Spleen (tissue), 11 donors: ENCODE results near the gene RASAL3. TPM values are rescaled to one million over a fixed set of nuclear protein-coding genes. Genes with fewer than 3 reads are reported as not detected.

ENCODE experiments used
- DNase-seq: peaks from one replicate; pipeline ENCODE4 v3.0.0-alpha.2; 2020
- H3K27ac ChIP-seq, 8 donors: fragments of 200-600 bp; sonication (generic) in 7 of 8; 1 replicate in 4 of 8; 2 replicates in 4 of 8; pipeline versions ENCODE4 v1.5.0 to v1.8.0; 2016 to 2021; ENCODE audit warnings: inconsistent platforms in 4 of 8, mild to moderate bottlenecking in 4 of 8, moderate library complexity in 1 of 8
- H3K27me3 ChIP-seq, 7 donors: fragments of 200-600 bp; sonication (generic) in 6 of 7; replicated peaks in 1 of 7; 1 replicate in 4 of 7; 2 replicates in 3 of 7; pipeline versions ENCODE4 v1.5.0 to v1.8.0; 2016 to 2021; ENCODE audit warnings: inconsistent platforms in 3 of 7, mild to moderate bottlenecking in 1 of 7
- H3K36me3 ChIP-seq, 6 donors: fragments of 200-600 bp; sonication (generic) in 5 of 6; 1 replicate in 4 of 6; 2 replicates in 2 of 6; pipeline versions ENCODE4 v1.5.0 to v1.8.0; 2016 to 2021; ENCODE audit warnings: inconsistent platforms in 2 of 6
- H3K4me1 ChIP-seq, 6 donors: fragments of 200-600 bp; sonication (generic) in 5 of 6; 1 replicate in 3 of 6; 2 replicates in 3 of 6; pipeline versions ENCODE4 v1.5.0 to v1.8.0; 2016 to 2021; ENCODE audit warnings: inconsistent platforms in 3 of 6
- H3K4me3 ChIP-seq, 8 donors: fragments of 200-600 bp; sonication (generic) in 7 of 8; 1 replicate in 4 of 8; 2 replicates in 4 of 8; pipeline versions ENCODE4 v1.5.0 to v1.8.0; 2016 to 2021; ENCODE audit warnings: inconsistent platforms in 4 of 8, mild to moderate bottlenecking in 4 of 8, moderate library complexity in 2 of 8
- H3K9me3 ChIP-seq, 8 donors: fragments of 200-600 bp; sonication (generic) in 7 of 8; 1 replicate in 4 of 8; 2 replicates in 4 of 8; pipeline versions ENCODE4 v1.5.0 to v1.8.0; 2016 to 2021; ENCODE audit warnings: inconsistent platforms in 4 of 8
- POLR2A ChIP-seq, 3 donors: fragments of 450-650 bp; IDR thresholded peaks; one replicate each; pipeline ENCODE4 v1.5.1; 2017; ENCODE audit warnings: antibody characterized with exemption in 3 of 3, mild to moderate bottlenecking in 1 of 3
- POLR2AphosphoS5 ChIP-seq, 3 donors: sonication (generic); formaldehyde crosslinking; IDR thresholded peaks; one replicate each; pipeline ENCODE4 v1.5.1; 2017; ENCODE audit warnings: antibody characterized with exemption in 3 of 3
- WGBS, 5 donors: extraction: QIAGEN DNeasy Blood & Tissue Kit in 3 of 5; methylation state at CpG; one replicate each; pipeline versions ENCODE4 v1.1.5 to v1.1.7; 2013 to 2018; 5-methylcytosine and 5-hydroxymethylcytosine counted together
- intact Hi-C: fragments of 100-400 bp; cut with DNase I; formaldehyde crosslinking; loops from one replicate; pipeline ENCODE4 v1.15.0; 2023; ENCODE audit warnings: low total_unique reads
- polyA plus RNA-seq, 3 donors: library from polyadenylated mRNA; stranded (reverse); fragments of 200-250 nt; gene quantifications; one replicate each; pipeline ENCODE4 v1.2.1, GENCODE V29; 2013
- total RNA-seq, 7 donors: library from RNA; depleted of rRNA in 3 of 7; stranded (reverse); fragments of >200 nt in 3 of 7; fragmentation: NEBNext Ultra II Directional in 4 of 7; extraction: Animal tissue kit (Norgen Biotek cat#: 25700) in 4 of 7; gene quantifications; one replicate each; pipeline versions ENCODE4 v1.1.0 to v1.2.1, GENCODE V29; 2016 to 2021
- TF ChIP-seq, protein P1 (sequence below), 11 experiments: fragments of 200-600 bp in 7 of 11; fragments of 450-650 bp in 4 of 11; sonication (generic) in 4 of 11; IDR thresholded peaks in 8 of 11; conservative IDR thresholded peaks in 3 of 11; 1 replicate in 7 of 11; 2 replicates in 4 of 11; pipeline versions ENCODE4 v1.4.0 to v1.8.0; 2016 to 2021; ENCODE audit warnings: antibody characterized with exemption in 11 of 11, inconsistent platforms in 4 of 11, mild to moderate bottlenecking in 1 of 11
- donor health status: healthy with polysubstance abuse.
- donor health status: DM: no; HTN: no; CAD: no; lungs with moderate emphysema.
- donor health status: DM: no; HTN: no; CAD: no.
- donor health status: Bipolar disorder and iron deficiency.
- donor health status: healthy.
- donor health status: DM: no; HTN: no; CAD: no.
- donor health status: DM: yes; HTN: yes; CAD: no.

RASAL3 gene
- total and polyA plus RNA-seq, 10 donors = 31.7 to 79.1 (median 62.2) TPM

DNA sequence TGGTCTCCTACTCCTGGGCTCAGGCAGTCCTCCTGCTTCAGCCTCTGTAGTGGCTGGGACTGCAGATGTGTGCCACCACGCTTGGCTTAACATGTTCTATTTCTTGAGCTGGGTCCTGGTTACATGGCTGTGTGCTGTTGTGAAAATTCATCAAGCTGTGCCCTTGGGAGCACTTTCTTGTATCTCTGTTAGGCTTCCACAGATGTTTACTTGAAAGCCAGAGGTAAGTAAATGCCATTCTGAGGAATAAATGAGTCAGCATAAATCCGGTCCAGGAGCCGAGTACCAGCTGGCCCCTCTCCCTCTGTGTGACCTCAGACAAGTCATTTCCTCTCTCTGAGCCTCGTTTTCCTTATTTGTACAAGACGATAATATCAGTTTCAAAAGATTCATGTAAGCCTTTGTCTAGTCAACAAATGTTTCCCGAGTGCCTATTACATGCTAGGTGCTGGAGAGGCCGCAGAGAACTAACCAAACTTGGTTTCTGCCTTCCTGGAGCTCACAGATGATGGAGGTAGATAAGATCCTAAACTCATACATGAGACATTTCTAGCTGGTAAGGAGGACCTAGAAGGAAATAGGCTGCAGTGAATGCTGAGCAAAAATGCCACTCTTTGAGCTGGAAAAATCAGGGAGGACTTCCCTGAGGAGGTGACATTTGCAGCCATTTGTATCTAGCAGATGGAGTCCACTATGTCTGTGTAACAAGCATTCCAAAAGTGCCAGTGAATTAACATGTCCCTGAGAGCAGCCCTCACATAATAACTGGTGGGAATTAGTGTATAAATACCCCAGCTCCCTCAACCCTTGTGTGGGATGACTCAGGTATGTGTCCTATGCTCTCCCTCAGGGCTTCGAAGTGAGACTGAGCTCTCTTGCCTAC is 2.7 kb upstream of the RASAL3 start:
- 14 to 20% (median 19%) methylated on average over 8 of the region's 8 CpGs for WGBS, 5 donors
- DNase-seq = peak; percentile 67

DNA sequence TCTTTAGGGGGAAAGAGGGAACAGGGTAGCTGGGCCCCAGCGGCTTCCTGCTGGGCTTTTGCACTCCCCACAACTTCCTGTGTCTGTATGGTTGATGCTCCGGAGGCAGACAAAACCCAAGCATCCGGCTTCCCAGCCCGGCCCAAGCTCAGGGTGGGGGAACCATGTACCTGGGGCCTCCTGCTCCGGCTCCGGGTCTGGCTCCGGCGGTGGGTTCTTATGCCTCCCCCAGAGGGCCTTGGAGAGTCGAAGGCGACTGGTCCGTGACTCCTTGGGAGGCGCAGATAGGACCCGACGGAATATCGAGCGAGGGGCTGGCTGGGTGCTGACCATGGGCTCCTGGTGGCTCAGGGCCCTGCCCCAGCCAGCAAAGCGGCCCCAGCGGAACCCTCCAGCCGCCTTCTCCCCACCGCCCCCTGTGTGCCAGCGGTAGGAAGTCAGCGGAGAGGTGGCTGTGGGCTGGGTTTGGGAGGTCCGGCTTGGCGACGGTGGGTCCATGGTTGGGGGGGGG is 428 bp downstream of the RASAL3 start:
- no peaks in the 10 kb centered on the region for H3K9me3 ChIP-seq
- H3K27ac ChIP-seq = peak overlapping the region; percentile 89 to 98 (median 91)
- peaks cover 0 to 20% (median 4%) of the 10 kb centered on the region in 7 donors for H3K27me3 ChIP-seq
- peak overlapping the region; percentile 55 to 94 (median 66) for H3K4me3 ChIP-seq
- TF ChIP-seq POLR2AphosphoS5 (IDR thresholded peaks at IDR 0.05) = peak; percentile 69 to 81 (median 77)
- no peak for TF ChIP-seq POLR2A (IDR thresholded peaks at IDR 0.05)
- TF ChIP-seq, protein P1, sequence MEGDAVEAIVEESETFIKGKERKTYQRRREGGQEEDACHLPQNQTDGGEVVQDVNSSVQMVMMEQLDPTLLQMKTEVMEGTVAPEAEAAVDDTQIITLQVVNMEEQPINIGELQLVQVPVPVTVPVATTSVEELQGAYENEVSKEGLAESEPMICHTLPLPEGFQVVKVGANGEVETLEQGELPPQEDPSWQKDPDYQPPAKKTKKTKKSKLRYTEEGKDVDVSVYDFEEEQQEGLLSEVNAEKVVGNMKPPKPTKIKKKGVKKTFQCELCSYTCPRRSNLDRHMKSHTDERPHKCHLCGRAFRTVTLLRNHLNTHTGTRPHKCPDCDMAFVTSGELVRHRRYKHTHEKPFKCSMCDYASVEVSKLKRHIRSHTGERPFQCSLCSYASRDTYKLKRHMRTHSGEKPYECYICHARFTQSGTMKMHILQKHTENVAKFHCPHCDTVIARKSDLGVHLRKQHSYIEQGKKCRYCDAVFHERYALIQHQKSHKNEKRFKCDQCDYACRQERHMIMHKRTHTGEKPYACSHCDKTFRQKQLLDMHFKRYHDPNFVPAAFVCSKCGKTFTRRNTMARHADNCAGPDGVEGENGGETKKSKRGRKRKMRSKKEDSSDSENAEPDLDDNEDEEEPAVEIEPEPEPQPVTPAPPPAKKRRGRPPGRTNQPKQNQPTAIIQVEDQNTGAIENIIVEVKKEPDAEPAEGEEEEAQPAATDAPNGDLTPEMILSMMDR (IDR thresholded peaks at IDR 0.05 in 8 of 11, conservative IDR thresholded peaks at IDR 0.05 in 3 of 11) = peak in 1 of 11 experiments; percentile 4
- peak; percentile 95 for DNase-seq
- 0 to 26% (median 13%) methylated on average over 6 to 25 of the region's 25 CpGs for WGBS, 5 donors
- peaks cover 0 to 39% (median 19%) of the 10 kb centered on the region in 6 donors for H3K36me3 ChIP-seq
- peaks cover 17 to 83% (median 54%) of the 10 kb centered on the region in 6 donors for H3K4me1 ChIP-seq
- intact Hi-C loops = no loop called here

More for the DNA sequence above, 2.7 kb upstream of the RASAL3 start:
- Histone ChIP-seq H3K27ac (peak overlapping the region in 7 of 8 donors; percentile 35 to 79 (median 66)), H3K4me1 (peaks cover 20 to 82% (median 58%) of the 10 kb centered on the region in 6 donors), H3K4me3 (no peak overlapping the region), H3K9me3 (no peaks in the 10 kb centered on the region), H3K36me3 (peaks cover 0 to 8% (median 0%) of the 10 kb centered on the region in 6 donors), H3K27me3 (peaks cover 0 to 51% (median 19%) of the 10 kb centered on the region in 7 donors)
- intact Hi-C loops = no loop called here
- TF ChIP-seq POLR2AphosphoS5 (IDR thresholded peaks at IDR 0.05) (peak in 1 of 3 donors; percentile 53), POLR2A (IDR thresholded peaks at IDR 0.05) (no peak)
- TF ChIP-seq, protein P1 (IDR thresholded peaks at IDR 0.05 in 8 of 11, conservative IDR thresholded peaks at IDR 0.05 in 3 of 11) = no peak

DNA sequence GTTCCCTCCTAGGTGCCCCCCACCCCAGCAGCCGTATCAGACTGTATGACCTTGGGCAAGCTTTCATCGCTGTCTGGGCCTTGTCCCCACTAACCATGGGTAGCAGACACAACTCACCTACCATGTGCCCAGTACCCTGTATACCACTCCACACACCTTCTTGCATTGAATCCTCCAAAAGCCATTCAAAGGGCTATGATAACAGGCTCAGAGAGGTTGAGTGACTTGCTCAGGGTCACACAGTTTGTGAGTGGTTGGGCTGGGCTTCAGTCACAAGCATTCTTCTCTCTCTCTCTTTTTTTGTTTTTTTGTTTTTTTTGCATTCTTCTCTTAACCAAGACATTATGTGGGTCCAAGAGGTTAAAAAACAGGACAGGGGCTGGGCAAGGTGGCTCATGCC is 2.6 kb downstream of the RASAL3 start:
- Histone ChIP-seq H3K36me3 (peaks cover 0 to 61% (median 39%) of the 10 kb centered on the region in 6 donors), H3K9me3 (no peaks in the 10 kb centered on the region), H3K4me1 (peaks cover 11 to 75% (median 45%) of the 10 kb centered on the region in 6 donors), H3K27me3 (peaks cover 0 to 30% (median 6%) of the 10 kb centered on the region in 7 donors), H3K27ac (peak overlapping the region in 3 of 8 donors; percentile 41 to 93 (median 49)), H3K4me3 (no peak overlapping the region)
- DNase-seq = no peak
- WGBS, 5 donors = 86 to 95% (median 90%) methylated on average over 2 of the region's 2 CpGs
- intact Hi-C loops = no loop called here
- TF ChIP-seq, protein P1 (IDR thresholded peaks at IDR 0.05 in 8 of 11, conservative IDR thresholded peaks at IDR 0.05 in 3 of 11) = no peak
- TF ChIP-seq POLR2AphosphoS5 (IDR thresholded peaks at IDR 0.05) (no peak), POLR2A (IDR thresholded peaks at IDR 0.05) (no peak)
